Colon (tissue), 2 donors: Measurements from ENCODE around the gene VSTM4.

Source experiments
- FAIRE-seq: peaks from 2 replicates; lab custom pipeline; 2012; peaks lifted over from hg19 to GRCh38; lab: Jason Lieb, UNC
- donor health status: control.
- donor health status: control.

VSTM4 gene

DNA sequence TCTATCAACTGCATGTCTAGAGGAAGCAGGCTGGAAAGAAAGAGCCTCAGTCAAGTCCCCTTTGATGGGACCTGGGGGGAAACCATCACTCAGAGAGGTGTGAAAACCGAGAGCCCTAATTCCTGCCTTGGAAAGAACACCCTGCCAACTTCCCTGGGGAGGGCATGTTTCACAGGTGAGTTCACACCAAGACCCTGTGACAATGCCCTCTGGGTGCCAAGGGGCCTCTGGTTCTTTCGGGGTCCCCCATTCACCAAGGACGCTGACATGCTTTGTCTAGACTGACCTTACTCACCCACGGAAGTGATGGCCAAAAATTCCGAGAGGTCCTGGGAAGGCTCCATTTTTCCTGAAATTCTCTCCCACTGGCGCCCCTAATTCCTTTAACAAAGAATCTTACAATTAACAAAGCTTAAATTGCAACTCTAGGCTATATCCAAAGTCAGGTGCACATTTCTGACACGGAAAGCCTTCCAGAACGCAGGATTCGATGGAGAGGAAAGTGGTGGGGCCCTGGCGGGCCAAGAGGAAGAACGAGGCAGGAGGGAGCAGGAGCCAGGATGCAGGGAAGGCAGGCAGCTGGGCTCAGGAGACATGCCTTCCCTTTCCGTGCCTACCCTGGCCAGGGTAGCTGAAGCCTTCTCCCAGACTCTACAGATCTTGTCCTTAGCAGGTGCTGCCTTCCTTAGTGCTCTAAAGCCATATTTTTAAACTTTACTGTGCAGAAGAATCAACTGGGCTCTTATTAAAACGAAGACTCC lies 23.7 kb downstream of the VSTM4 start:
- no peak for FAIRE-seq

GRCh38 chr10:49090696-49091380 lies 24.5 kb downstream of the VSTM4 start:
- FAIRE-seq = no peak

DNA sequence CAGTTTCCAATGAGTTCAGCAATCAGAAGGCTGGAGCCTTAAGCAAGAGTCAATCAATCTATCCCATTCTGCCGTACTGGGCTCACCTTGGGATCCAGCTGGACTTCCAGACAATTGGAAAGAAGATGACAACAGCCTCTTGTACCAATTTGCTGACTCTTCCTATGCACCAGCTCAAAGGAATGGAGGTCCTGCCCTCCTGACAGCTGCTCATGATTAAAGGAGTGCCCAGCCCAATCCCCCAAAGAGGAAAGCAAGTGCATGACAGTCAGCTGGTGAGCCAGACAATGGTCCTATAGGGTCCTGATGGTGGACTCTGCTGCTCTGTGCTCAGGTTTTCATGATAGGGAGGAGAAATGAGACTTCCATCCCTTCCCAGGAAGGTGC lies 25.1 kb downstream of the VSTM4 start:
- no peak for FAIRE-seq

- no peak for FAIRE-seq
Observed at GRCh38 chr10:49089557-49090188, 25.6 kb downstream of the VSTM4 start.

DNA sequence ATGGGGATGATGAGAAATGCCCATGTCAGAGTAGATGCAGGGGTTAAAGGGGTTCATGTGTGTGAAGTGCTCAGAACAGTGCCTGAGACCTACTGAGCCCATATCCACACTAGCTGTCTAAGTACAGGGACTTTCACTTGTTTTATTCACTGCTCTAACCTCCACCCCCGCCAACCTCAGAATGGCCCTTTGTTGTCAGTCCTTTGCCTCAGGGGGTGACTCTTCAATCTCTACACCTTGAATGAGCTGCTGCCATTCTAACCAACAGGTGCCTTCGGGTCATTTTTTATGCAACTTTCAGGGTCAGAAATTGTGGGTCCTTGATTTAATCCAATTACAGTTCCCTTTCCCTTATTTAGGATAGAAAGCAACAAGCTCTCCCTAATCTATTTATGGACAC lies 26.2 kb downstream of the VSTM4 start:
- no peak for FAIRE-seq

DNA sequence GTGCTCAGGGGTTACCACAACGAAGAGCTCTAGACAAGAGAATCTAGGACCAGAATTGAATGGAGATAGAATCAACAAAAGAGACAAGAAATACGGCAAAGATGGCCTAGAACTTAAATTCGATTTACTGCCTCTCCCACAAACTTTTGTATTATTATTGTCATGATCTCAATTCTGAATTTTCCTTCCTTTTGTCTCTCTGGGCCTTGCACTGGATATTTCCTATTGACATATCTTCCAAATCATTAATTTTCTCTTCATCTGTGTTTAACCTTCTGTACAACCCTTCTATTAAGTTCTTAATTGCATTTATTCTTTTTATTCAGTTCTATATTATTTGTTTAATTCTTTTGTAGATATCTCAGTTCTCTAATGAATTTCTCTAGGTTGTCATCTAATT lies 28.4 kb downstream of the VSTM4 start:
- FAIRE-seq = no peak

DNA sequence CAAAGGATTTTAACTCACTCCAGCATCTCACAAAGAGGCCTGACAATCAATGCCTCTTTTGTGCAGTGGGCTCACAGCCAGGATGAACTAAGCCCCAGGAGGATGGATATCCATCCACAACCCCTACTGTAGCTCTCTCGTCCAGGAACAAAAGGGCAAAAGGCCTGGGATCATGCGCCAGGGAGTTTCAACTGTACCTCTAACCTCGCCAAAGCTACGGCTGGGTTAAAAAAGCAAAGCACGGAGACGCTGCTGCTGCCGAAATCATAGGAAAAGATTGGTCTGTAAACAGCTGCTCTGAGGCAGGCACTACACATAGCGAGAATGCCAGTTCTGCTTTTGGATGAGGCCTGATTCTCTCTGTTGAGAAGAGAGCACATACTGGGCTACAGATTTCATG lies 32.1 kb downstream of the VSTM4 start:
- no peak for FAIRE-seq

GRCh38 chr10:49082766-49083165 lies 32.6 kb downstream of the VSTM4 start:
- no peak for FAIRE-seq

- no peak for FAIRE-seq
Observed at GRCh38 chr10:49081547-49082275, 33.6 kb downstream of the VSTM4 start.

GRCh38 chr10:49080965-49081364 lies 34.4 kb downstream of the VSTM4 start:
- no peak for FAIRE-seq

- no peak for FAIRE-seq
Observed at GRCh38 chr10:49080071-49080470, 35.3 kb downstream of the VSTM4 start.

GRCh38 chr10:49079499-49079898 lies 35.8 kb downstream of the VSTM4 start:
- FAIRE-seq = no peak

- no peak for FAIRE-seq
Observed at GRCh38 chr10:49079072-49079471, 36.2 kb downstream of the VSTM4 start.

- FAIRE-seq = no peak
Observed at GRCh38 chr10:49078433-49078832, 36.9 kb downstream of the VSTM4 start.

GRCh38 chr10:49076741-49077521 lies 38.4 kb downstream of the VSTM4 start:
- no peak for FAIRE-seq

DNA sequence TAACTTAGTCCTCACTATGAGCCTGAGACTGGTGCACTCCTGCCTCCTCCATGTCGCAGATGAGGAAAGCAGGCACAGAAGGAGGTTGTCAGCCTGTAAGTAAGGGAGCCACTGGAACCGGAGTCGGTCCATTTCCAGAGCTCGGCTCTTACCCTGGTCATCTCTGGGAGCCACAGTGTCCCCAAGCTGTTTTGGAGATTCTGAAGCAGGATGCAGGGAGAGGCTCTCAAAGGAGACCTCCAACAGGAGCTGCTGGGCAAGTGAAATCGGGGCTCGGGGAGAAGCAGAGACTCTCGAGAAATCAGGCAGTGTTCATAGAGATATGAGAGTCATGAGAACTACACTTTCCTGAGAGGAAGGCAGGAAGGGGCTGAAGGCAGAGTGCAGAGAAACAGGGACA lies 39.0 kb downstream of the VSTM4 start:
- no peak for FAIRE-seq

GRCh38 chr10:49075743-49076142 lies 39.6 kb downstream of the VSTM4 start:
- FAIRE-seq = no peak

GRCh38 chr10:49074836-49075682 lies 40.3 kb downstream of the VSTM4 start:
- FAIRE-seq = no peak

- no peak for FAIRE-seq
Observed at GRCh38 chr10:49072166-49072885, 43.0 kb downstream of the VSTM4 start.

GRCh38 chr10:49071160-49071761 lies 44.1 kb downstream of the VSTM4 start:
- no peak for FAIRE-seq
